HG02763 (cell line): ENCODE data around the gene GALNT9.
"Not testable (repeated sequence)": the region's sequence is repeated elsewhere in the genome, so short reads cannot be mapped to it uniquely, and the experiment has no call there.

Experiments used
- ATAC-seq: cut with Tn5 transposase; IDR thresholded peaks from one replicate; pipeline ENCODE4 v1.9.1; 2021; ENCODE audit warnings: mild to moderate bottlenecking, moderate library complexity; ENCODE audit not compliant: unreplicated experiment

GALNT9 gene

GRCh38 chr12:132202929-132203721, 126.3 kb downstream of the GALNT9 start:
- no peak for ATAC-seq

DNA sequence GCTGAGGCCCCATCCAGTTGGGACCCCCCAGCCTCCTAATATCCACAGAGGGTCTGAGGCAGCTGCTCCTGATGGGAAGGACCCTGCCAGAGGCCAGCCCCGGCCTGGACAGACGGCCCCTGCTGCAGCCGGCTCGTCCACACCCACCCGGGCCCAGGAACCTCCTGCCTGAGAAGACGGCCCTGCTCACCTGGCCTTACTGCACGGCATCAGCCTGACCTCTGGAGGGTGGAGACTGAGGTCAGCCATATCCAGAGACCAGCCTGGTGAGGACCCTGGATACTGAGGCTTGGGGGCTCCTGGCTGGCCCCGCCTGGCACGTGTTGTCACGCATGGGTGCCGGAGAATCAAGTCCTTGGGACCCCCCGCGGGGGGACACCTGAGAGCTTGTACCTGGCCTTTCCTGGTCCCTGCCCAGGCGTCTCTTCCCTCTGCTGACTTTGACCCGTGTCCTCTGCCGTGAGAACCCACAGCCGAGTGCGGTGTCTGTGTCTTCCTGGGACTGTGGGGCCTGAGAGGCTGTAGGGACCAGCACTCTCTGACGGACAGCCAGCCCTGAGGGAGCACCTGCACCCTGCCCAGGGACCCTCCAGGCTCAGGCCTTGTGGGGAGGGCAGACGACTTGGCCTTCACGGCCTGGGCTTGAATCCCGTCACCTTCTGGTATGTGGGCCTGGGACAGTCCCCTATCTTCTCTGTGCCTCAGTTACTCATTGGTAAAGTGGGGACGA, 127.8 kb downstream of the GALNT9 start:
- no peak for ATAC-seq

DNA sequence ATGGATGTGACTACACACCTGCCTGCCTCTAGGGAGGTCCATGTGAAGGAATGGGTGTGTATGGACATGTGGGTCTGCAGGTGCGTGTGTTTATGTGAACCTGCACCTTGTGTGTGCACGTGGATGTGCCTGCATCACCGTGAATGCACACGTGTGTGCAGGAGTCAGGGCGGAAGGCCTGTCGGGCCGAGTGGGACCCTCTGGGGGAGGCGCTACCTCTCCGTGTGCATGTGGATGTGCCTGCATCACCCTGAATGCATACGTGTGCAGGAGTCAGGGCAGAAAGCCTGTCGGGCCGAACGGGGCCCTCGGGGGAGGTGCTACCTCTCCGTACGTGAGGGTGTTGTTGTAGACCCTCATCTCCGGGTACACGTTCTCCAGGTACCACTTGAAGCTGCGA, 128.6 kb downstream of the GALNT9 start:
- no peak for ATAC-seq

DNA sequence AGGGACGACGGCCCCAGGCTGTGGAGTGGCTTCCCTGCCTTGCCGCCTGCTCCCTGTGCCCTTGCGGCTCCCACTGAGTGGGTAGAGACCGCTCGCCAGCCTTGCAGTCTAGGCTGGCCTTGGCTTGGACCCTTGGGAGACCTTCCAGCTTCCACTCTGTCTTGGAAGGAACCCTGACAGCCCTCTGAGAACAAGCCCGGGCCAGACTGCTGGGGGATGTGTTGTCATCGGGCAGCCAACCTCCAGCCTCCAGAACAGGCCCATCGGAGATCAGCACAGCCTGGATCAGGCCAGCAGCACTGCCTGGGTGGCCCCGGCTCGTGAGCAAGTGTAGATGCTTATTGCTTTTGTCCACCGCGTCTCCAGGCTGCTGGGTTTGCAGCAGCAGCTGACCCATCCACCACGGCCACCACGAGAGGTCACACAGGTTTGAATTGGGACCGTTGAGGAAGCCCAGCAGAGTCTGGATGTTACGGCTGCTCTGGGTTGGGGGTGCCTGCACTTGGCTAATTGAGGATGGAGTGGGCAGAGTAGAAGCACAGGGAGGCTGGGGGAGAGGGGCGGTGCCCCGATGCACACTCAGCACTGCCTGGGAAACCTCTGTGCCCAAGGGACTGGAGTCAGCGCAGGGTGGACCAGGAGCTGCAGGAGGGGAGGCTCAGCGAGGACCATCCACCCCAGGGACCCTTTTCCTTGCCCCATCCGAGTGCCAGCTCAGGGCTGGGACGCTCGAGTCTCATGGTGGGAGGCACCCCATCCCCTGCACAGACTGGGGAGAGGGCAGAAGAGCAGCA, 129.7 kb downstream of the GALNT9 start:
- ATAC-seq: no peak

DNA sequence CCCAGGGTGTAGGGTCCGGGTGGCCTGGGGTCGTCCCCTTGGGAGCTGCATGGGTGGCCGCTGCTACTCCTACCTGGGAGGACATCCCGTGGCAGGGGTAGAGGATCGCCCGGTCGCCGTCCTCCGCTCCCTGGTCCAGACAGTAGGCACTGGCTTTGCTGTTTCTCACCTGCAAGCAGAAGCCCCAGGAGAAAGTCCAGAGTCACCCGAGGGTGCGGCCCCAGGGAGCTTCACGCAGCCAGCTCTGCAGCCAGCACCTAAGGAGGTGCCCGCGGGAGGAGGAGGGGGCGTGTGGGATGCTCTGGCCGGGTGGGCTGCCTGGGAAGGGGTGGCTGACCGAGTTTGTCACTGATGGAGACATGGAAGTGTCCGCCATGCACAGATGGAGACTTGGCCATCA, 130.3 kb downstream of the GALNT9 start:
- ATAC-seq: no peak

- no peak for ATAC-seq
These were observed 131.6 kb downstream of the GALNT9 start for GRCh38 chr12:132197581-132198354.

- no peak for ATAC-seq
These were observed 132.5 kb downstream of the GALNT9 start for GRCh38 chr12:132196873-132197390.

DNA sequence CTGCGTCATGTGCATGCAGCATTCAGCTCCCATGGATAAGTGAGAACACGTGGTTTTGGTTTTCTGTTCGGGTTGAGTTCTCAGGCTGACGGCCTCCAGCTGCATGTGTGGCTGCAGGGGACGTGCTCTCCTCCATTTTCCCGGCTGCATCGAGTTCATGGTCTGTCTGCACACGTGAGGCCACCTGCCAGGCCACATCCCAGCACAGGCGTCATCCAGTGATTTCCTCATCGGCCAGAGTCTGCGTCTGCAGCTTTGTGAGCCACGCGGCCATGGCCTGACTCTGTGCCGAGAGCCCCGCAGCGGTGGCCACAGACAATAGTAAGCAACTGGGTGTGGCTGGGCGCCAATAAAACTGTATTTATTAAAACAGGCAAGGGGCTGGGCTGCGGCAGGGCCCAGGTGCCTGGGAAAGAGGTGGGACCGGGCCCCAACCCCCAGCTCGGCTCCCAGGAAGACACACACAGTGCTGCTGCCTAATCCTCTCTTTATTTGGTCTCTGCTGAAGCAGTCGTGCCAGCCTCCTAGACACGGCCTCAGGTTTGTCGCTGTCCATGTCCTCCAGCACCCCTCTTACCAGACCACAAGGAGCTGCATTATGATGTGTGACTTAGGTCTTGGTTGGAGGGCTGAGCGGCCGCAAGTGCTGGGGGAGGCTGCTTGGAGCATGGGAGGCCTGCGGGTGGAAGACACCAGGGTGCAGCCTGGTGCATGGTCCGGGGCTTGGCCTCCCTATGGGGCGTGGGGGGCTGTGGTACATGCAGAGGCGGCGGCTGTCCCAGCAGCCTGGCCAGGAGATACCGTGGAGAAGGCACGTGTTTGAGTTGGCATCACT, 133.1 kb downstream of the GALNT9 start:
- ATAC-seq: no peak

DNA sequence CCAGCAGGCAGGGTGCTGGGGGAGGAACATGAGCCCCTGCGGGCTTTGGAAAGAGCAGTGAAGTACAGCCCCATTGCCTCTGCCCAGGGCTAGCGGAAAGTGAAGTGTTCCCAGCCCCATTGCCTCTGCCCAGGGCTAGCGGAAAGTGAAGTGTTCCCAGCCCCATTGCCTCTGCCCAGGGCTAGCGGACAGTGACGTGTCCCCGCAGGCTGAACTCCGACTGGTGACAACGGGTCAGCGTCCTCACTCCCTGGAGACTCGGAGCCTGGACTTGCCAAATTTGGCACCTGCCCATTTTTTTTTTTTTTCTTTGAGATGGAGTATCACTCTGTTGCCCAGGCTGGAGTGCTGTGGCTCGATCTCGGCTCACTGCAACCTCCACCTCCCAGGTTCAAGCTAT, 134.1 kb downstream of the GALNT9 start:
- ATAC-seq: not testable (repeated sequence)

DNA sequence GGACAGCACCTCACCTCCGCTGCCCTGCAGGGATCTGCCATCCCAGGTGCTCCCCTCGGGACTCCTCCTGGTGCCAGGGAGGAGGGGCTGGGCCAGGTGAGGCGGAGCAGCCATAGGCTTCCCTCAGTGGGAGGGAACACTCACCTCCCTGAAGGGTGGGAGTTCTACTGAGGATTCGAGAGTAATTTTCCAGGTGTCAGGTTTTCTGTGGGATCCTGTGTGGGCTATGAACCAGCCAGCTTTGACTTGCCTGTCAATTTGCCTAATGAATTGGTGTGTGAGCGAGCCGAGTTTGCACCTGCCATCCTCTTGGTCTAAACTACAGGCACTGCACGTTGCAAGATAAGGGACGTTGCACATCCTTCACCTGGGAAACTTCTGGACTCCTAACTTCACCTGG, 134.8 kb downstream of the GALNT9 start:
- ATAC-seq: no peak

DNA sequence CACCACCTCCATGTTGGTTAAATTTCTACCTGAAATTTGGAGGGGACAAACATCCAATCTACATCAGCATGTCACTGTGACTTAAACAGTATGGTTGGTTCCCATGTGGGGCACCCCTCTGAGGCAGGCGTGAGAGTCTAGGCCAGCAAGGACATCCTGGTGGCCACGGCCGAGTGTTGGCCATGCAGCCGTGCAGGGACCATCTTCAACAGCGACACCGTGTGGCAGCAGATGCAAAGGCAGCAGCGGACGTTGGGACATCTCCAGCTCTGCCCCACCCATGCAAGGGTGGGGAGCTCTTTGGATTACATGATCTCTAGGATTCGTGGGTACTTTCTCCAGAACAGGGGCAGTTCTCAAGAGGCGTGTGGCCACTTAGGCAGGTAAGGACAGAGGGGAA, 135.3 kb downstream of the GALNT9 start:
- ATAC-seq: no peak

- ATAC-seq: no peak
These were observed 137.5 kb downstream of the GALNT9 start for GRCh38 chr12:132191715-132192553.

- no peak for ATAC-seq
These were observed 138.4 kb downstream of the GALNT9 start for GRCh38 chr12:132190834-132191500.

DNA sequence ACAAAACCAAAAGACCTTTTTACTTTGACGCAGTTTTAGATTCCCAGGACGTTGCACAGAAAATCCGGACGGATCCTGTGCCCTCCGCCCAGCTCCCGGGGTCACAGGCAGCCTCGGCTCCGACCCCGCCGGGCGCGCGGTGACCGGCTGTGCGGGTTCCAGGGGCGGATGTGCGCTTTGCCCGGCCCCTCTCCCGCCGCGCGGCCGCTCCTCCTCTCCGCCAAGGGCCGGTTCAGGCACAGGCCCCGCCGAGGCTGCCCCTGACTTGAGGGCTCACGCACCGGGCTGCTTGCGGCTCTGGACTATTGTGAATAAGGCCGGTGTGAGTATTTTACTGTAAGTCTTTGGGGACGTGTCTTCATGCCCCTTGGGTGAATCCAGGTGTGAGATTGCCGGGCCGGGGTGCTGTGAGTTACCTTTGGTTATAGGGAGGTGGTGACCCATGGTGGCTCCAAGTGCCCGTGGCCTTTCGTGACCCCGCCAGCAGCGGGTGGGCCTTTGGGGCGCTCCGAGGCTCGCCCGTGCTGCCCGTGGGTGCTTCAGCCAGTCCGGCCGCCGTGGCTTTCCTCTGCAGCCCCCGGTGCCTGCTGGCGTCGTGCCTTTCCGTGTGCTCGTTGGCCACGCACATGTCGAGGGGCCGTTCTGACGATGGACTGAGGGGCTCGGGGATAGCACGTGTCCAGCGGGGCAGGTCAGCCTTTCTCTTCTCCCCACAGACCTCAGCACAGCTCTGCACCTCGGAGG, 139.2 kb downstream of the GALNT9 start:
- peak; percentile 10 for ATAC-seq

- peak; percentile 70 for ATAC-seq
These were observed 139.9 kb downstream of the GALNT9 start for GRCh38 chr12:132189378-132190011.

GRCh38 chr12:132188916-132189325, 140.5 kb downstream of the GALNT9 start:
- no peak for ATAC-seq

DNA sequence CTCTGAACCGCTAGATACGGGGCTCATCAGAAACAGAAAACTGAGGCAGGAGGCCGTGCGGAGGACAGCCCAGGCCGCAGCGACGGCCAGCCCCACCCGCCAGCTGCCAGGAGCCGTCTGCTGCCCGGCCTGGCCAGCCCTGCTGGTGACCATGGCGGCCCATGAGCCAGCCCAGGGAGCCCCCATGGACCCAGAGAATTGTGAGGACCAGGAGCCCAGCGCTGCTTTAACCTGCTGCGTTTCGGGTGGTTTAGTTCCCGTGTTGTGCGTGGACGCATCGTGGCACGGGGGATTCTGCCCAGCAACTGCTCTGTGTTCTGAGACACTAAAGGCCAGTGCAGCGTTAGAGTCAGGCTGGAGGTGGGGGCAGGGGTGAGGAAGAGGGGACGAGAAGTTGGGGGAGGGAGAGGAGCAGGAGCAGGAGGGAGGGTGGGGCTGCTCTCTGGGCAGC, 140.9 kb downstream of the GALNT9 start:
- no peak for ATAC-seq
